GM12872 (cell line): ENCODE measurements around the gene OSBP2.

Experiments used
- TF ChIP-seq, protein P1 (sequence below): IDR thresholded peaks from 3 replicates; pipeline ENCODE4 v1.5.1; 2011; ENCODE audit warnings: low read depth, mild to moderate bottlenecking, low read length, moderate library complexity; ENCODE audit not compliant: insufficient read depth

OSBP2 gene

DNA sequence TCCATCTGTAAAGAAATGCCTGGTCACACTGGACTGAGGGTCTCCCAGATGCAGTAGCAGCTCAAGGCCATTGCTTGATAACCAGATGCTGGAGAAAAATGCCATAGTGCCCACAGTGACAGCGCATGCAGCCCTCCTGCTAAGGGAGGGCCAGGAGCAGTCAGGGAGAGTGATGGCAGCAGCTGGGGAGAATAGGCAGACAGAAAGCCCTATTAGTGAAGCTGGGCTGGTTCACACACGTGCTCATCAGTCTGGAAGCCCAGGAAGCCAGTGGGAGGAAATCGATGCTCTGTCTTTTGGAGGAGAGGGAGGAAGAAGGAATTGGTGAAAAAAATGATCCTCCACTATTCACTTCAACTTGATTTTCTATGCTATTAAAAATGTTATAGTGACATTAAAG lies 82.9 kb downstream of the OSBP2 start:
- TF ChIP-seq, protein P1, sequence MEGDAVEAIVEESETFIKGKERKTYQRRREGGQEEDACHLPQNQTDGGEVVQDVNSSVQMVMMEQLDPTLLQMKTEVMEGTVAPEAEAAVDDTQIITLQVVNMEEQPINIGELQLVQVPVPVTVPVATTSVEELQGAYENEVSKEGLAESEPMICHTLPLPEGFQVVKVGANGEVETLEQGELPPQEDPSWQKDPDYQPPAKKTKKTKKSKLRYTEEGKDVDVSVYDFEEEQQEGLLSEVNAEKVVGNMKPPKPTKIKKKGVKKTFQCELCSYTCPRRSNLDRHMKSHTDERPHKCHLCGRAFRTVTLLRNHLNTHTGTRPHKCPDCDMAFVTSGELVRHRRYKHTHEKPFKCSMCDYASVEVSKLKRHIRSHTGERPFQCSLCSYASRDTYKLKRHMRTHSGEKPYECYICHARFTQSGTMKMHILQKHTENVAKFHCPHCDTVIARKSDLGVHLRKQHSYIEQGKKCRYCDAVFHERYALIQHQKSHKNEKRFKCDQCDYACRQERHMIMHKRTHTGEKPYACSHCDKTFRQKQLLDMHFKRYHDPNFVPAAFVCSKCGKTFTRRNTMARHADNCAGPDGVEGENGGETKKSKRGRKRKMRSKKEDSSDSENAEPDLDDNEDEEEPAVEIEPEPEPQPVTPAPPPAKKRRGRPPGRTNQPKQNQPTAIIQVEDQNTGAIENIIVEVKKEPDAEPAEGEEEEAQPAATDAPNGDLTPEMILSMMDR, result no peak

GRCh38 chr22:30778261-30778660 lies 83.6 kb downstream of the OSBP2 start:
- TF ChIP-seq, protein P1, result no peak

DNA sequence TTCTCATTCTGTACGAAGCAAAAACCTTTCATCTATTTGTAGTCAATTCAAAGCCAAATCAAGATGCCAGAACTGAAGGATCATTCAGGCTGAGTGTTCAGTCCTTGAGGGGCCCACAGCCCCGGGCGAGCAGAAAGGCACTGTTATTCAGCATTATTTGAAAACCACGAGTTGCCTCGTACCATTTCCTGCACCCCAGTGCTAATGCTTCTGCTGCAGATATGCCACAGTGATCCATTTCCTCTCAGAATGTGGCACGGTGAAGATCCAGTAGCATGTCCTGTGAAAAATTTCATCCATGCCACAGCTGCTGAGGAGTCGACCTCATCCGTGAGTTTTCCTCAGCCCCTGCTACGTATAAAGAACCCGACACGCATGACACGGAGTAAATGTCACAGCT lies 85.4 kb downstream of the OSBP2 start:
- TF ChIP-seq, protein P1, result no peak

- TF ChIP-seq, protein P1, result no peak
Measured at GRCh38 chr22:30781271-30781875, 86.7 kb downstream of the OSBP2 start.

GRCh38 chr22:30782613-30783012 lies 87.9 kb downstream of the OSBP2 start:
- TF ChIP-seq, protein P1, result no peak

DNA sequence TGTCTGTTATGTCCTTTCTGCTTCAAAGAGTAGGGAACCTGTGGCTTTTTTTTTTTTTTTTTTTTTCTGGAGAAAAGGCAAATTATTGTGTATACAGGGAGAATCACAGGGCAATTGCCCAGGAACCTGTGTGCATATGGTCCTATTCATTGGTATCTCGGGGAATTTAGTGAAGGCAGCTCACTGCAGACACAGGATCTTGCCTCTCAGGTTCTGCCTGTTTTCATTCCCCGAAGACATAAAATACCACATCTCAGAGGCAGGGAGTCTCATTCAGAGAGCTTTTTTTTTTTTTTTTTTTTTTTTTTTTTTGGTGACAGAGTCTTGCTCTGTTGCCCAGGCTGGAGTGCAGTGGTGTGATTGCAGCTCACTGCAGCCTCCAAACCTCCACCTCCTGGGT lies 88.3 kb downstream of the OSBP2 start:
- TF ChIP-seq, protein P1, result no peak

DNA sequence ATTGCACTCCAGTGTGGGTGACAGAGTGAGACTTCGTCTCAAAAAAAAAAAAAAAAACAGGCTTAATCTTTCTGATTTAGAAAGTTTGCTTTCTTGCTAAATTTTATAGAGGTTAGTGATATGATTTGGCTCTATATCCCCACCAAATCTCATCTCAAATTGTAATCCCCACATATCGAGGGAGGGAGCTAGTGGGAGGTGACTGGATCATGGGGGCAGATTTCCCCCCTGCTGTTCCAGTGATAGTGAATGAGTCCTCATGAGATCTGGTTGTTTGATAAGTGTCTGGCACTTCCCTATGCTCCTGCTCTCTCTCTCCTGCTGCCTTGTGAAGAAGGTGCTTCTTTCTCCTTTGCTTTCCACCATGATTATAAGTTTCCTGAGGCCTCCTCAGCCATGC lies 90.9 kb downstream of the OSBP2 start:
- TF ChIP-seq, protein P1, result no peak
